22Rv1 (cell line): ENCODE data around the gene PLD4.

Experiments
- CTCF ChIP-seq: fragments of 450-650 bp; IDR thresholded peaks from 2 replicates; pipeline ENCODE4 v1.5.1; 2017; ENCODE audit warnings: mild to moderate bottlenecking
- ZFX ChIP-seq: fragments of 450-650 bp; IDR thresholded peaks from 2 replicates; pipeline ENCODE4 v1.6.1; 2017; ENCODE audit warnings: antibody characterized with exemption, borderline replicate concordance

- TF ChIP-seq CTCF (no peak), ZFX (no peak)
These were observed 47.8 kb downstream of the PLD4 start for GRCh38 chr14:104972301-104973134.
